MM.1S (cell line): ENCODE results near the gene SLC66A3.

Experiments used
- CTCF ChIP-seq: fragments of 300-600 bp; sonication (generic); IDR thresholded peaks from 2 replicates; pipeline ENCODE4 v1.5.1; 2016; ENCODE audit warnings: antibody characterized with exemption, low read length, mixed read lengths
- EZH2 ChIP-seq: fragments of 300-600 bp; sonication (generic); optimal IDR thresholded peaks from 2 replicates; pipeline ENCODE3; 2017; ENCODE audit warnings: low read depth, mild to moderate bottlenecking, antibody characterized with exemption, low read length, mixed read lengths
- EZH2phosphoT487 ChIP-seq: fragments of 300-600 bp; sonication (generic); IDR thresholded peaks from 2 replicates; pipeline ENCODE4 v1.6.1; 2018; ENCODE audit warnings: antibody characterized with exemption, low read length

DNA sequence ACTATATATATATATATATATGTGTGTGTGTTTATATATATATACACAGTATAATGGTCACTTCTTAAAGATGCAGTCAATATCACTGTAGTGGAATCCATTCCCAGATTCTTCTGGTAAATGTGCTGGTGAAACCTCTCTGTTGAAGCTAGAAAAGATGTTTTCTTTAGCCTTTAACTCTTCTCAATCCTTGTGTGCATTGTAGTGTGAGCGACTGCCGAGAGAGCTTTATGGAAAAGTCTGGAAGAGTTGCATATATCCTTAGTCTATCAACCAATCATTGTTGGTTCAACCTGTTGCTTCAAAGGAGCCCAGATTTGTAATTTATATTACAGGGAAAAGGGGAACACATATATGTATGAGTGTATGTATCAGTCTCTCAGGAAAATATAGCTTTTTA is 27.7 kb downstream of the SLC66A3 start:
- no peak for TF ChIP-seq CTCF
- no peak for TF ChIP-seq EZH2phosphoT487
- TF ChIP-seq EZH2, result no peak
